ENCODE measurements around the gene ITGA5. TPM values are rescaled to one million over a fixed set of nuclear protein-coding genes. Genes with fewer than 3 reads are reported as not detected.
A peak's percentile ranks its signal among the peaks of the same experiment; 100 is the strongest.

The ITGA5 gene
- 688 TPM for total RNA-seq (ENCODE audit: unreplicated experiment)
- long read RNA-seq, full-length matches to known transcripts = 3 of 36 reads
- long read RNA-seq, partial matches to known transcripts = 10 of 36 reads
- long read RNA-seq, other reads (novel, unspliced or antisense) = 23 of 36 reads

DNA sequence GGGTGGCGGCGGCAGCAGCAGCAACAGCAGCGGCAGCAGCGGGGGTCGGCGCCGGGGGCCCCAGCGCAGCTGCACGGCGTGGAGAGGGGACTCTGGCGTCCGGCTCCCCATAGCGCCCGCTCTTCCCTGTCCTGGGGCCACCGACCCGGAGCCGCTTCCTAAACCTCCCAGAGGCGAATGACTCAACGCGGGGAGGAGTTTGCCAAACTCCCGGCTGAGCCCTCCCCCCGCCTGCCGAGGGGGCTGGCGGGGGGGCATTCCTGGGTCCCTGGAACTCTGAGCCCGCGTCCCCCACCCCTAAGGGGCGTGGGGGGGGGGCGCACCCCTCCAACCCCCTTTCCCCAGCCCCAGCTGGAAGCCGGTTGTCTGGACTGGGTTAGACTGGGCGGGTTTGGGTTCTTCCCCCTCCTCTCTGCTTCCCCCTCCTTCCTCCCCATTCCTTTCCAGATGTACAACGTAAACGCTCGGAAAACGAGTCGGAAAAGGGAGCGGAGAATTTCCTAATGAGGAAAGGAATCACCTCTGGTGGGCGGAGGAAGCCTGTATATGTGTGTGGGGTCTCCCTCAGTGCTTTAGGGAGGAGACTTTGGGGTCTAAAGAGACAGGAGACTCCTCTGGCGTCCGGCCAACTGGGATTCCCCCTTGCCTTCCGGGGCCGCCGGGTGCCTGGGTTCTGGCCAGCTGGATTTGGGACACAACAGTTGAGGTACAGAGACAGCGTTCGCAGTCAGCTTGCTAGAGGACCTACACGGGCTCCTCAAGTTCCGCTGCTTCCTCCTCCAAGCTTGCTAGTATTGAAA lies at the start of gene ITGA5:
Gene ITGA5, minus strand, starts transcription at position 179 of the 800 bp plus-strand sequence. Its CDS starts 68 bp downstream, at position 111.
- no peak for TF ChIP-seq CTCF (IDR thresholded peaks at IDR 0.05; ENCODE audit: unreplicated experiment)
- Mint-ChIP-seq H3K27ac (ENCODE audit: unreplicated experiment) (peak within 1 kb of the TSS; percentile 95), H3K36me3 (ENCODE audit: low read depth, unreplicated experiment) (peaks cover 15% of the 10 kb centered on the region), H3K4me3 (ENCODE audit: unreplicated experiment) (peak within 1 kb of the TSS; percentile 99), H3K4me1 (ENCODE audit: unreplicated experiment) (peaks cover 68% of the 10 kb centered on the region), H3K27me3 (ENCODE audit: unreplicated experiment) (peaks cover 21% of the 10 kb centered on the region), H3K9me3 (ENCODE audit: unreplicated experiment) (no peaks in the 10 kb centered on the region)
- peak; percentile 54 for DNase-seq (ENCODE audit: low spot score)

DNA sequence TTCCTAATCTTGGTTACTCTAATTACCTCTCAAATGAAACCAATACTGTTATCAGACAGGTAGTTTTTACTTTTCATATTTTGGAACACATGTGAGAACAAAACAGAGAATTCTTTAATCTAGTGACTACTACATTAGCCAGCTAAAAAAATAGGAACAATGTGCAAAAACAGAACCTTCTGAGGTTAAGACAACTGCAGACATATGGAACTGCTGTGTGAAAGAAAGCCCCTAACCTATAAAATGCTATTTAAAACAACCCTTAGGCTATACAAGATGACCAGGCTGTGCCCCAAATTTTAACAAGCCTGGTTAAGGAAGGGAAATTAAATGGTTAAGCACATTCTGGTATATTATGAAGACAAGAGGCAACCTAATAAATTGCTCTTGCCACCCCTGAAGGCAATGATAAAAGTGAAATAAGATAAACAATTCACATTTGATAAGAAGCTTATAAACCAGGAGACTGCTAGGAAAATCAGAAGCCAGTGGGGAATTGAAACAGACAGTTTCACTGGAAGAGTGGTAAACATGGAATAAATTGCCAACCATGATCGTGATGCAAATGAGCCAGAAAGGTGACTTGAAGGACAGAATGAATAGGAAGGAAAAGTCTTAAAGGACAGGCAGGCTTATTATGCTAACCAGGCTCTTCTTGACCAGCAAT lies 46.9 kb upstream of the ITGA5 start:
- H3K4me3 Mint-ChIP-seq (ENCODE audit: unreplicated experiment) = no peak overlapping the region
- H3K27me3 Mint-ChIP-seq (ENCODE audit: unreplicated experiment) = no peaks in the 10 kb centered on the region
- H3K27ac Mint-ChIP-seq (ENCODE audit: unreplicated experiment) = no peak overlapping the region
- no peak for DNase-seq (ENCODE audit: low spot score)
- H3K9me3 Mint-ChIP-seq (ENCODE audit: unreplicated experiment) = no peaks in the 10 kb centered on the region
- H3K4me1 Mint-ChIP-seq (ENCODE audit: unreplicated experiment) = no peaks in the 10 kb centered on the region
- no peaks in the 10 kb centered on the region for H3K36me3 Mint-ChIP-seq (ENCODE audit: low read depth, unreplicated experiment)
- TF ChIP-seq CTCF (IDR thresholded peaks at IDR 0.05; ENCODE audit: unreplicated experiment) = no peak

DNA sequence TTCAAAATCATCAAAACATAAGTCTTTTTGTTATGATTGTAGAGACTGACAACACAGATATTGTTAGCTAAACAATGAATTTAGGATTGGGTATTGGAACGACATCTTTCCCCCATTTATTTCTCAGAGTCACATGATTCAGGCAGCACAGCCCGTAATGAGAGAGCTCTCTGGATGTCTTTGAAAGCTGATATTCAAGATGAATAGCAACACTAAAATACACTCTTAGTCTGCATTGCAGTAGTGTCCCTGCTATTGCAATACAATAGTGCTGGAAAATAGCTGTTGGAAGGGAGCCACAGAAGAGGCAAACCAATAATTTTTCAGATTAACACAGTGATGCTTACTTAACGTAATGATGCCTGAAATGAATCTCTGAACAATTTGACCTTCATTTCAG lies 44.4 kb upstream of the ITGA5 start:
- DNase-seq (ENCODE audit: low spot score) = no peak
- no peaks in the 10 kb centered on the region for H3K4me1 Mint-ChIP-seq (ENCODE audit: unreplicated experiment)
- H3K4me3 Mint-ChIP-seq (ENCODE audit: unreplicated experiment) = no peak overlapping the region
- no peaks in the 10 kb centered on the region for H3K27me3 Mint-ChIP-seq (ENCODE audit: unreplicated experiment)
- no peak overlapping the region for H3K27ac Mint-ChIP-seq (ENCODE audit: unreplicated experiment)
- no peaks in the 10 kb centered on the region for H3K9me3 Mint-ChIP-seq (ENCODE audit: unreplicated experiment)
- H3K36me3 Mint-ChIP-seq (ENCODE audit: low read depth, unreplicated experiment) = no peaks in the 10 kb centered on the region
- TF ChIP-seq CTCF (IDR thresholded peaks at IDR 0.05; ENCODE audit: unreplicated experiment) = no peak

DNA sequence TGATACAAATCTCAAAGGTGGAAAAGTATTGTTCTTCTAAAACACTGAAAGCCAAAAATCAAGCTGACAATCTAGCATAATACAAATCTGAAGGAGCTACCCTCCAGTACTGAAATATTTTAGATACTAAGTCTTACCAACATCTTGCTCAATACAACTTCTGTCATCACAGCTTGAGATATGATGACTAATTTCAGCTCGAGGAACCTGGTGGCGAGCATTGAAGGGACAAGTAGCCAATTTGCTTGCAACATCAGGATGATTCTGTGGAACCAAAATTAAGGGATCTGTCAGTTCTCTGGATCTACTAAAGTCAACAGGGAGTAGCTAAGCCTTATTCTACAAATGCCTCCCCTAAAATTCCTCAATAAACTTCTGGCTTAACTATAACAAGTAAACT lies 44.0 kb upstream of the ITGA5 start:
- DNase-seq (ENCODE audit: low spot score) = no peak
- Mint-ChIP-seq H3K27me3 (ENCODE audit: unreplicated experiment) (no peaks in the 10 kb centered on the region), H3K9me3 (ENCODE audit: unreplicated experiment) (no peaks in the 10 kb centered on the region), H3K4me1 (ENCODE audit: unreplicated experiment) (no peaks in the 10 kb centered on the region), H3K27ac (ENCODE audit: unreplicated experiment) (no peak overlapping the region), H3K4me3 (ENCODE audit: unreplicated experiment) (no peak overlapping the region), H3K36me3 (ENCODE audit: low read depth, unreplicated experiment) (no peaks in the 10 kb centered on the region)
- no peak for TF ChIP-seq CTCF (IDR thresholded peaks at IDR 0.05; ENCODE audit: unreplicated experiment)

Data from endothelial cell (in vitro differentiated cells).